NK-92 treated with Interleukin-12 subunit alpha and Interleukin-12 subunit beta, amount 100 ng/mL, for 24 hours (cell line): ENCODE data around the gene GJC2.
"Not testable (repeated sequence)": the region's sequence is repeated elsewhere in the genome, so short reads cannot be mapped to it uniquely, and the experiment has no call there.

Experiments used
- DNase-seq: peaks from one replicate; lab custom pipeline; 2025; lab: John Stamatoyannopoulos, UW

Gene GJC2

GRCh38 chr1:228149406-228150119, at the start of gene GJC2:
Gene GJC2 (plus strand): TSS chr1:228149930. CDS start chr1:228157759, 7,829 bp downstream.
- DNase-seq, result no peak

- no peak for DNase-seq
Measured at GRCh38 chr1:228100822-228101613, 48.7 kb upstream of the GJC2 start.

- no peak for DNase-seq
Measured at GRCh38 chr1:228101614-228101993, 48.1 kb upstream of the GJC2 start.

- DNase-seq, result no peak
Measured at GRCh38 chr1:228101994-228102790, 47.5 kb upstream of the GJC2 start.

- DNase-seq, result peak; percentile 90
Measured at GRCh38 chr1:228102791-228103620, 46.7 kb upstream of the GJC2 start, which contains the start of gene C1orf35. Gene C1orf35 (minus strand): TSS chr1:228103325. CDS start chr1:228103227, 98 bp downstream.

- no peak for DNase-seq
Measured at GRCh38 chr1:228104526-228105269, 45.0 kb upstream of the GJC2 start.

- DNase-seq, result no peak
Measured at GRCh38 chr1:228105270-228105995, 44.3 kb upstream of the GJC2 start.

GRCh38 chr1:228105996-228106799, 43.5 kb upstream of the GJC2 start:
- DNase-seq, result no peak

- DNase-seq, result no peak
Measured at GRCh38 chr1:228106800-228107054, 43.0 kb upstream of the GJC2 start.

GRCh38 chr1:228107636-228108035, 42.1 kb upstream of the GJC2 start:
- no peak for DNase-seq

- no peak for DNase-seq
Measured at GRCh38 chr1:228108055-228108690, 41.6 kb upstream of the GJC2 start.

GRCh38 chr1:228108742-228109072, 41.0 kb upstream of the GJC2 start:
- no peak for DNase-seq

GRCh38 chr1:228109073-228109961, 40.4 kb upstream of the GJC2 start, which contains the start of gene MRPL55:
Gene MRPL55 (minus strand): TSS chr1:228109299. CDS start chr1:228108260, 1,039 bp downstream.
- DNase-seq, result peak; percentile 94

GRCh38 chr1:228109962-228110488, 39.7 kb upstream of the GJC2 start:
- DNase-seq, result no peak

- no peak for DNase-seq
Measured at GRCh38 chr1:228110556-228110955, 39.2 kb upstream of the GJC2 start.

- DNase-seq, result not testable (repeated sequence)
Measured at GRCh38 chr1:228111315-228111714, 38.4 kb upstream of the GJC2 start.

- DNase-seq, result no peak
Measured at GRCh38 chr1:228112167-228112566, 37.6 kb upstream of the GJC2 start.

- DNase-seq, result no peak
Measured at GRCh38 chr1:228112617-228113016, 37.1 kb upstream of the GJC2 start.
